GM21367 (cell line): ENCODE measurements around the gene CCND2.

ENCODE experiments used
- ATAC-seq: cut with Tn5 transposase; IDR thresholded peaks from one replicate; pipeline ENCODE4 v1.9.1; 2021; ENCODE audit not compliant: unreplicated experiment

The CCND2 gene

GRCh38 chr12:4275870-4276301 lies 2.3 kb downstream of the CCND2 start:
- no peak for ATAC-seq

- ATAC-seq, result no peak
Measured at GRCh38 chr12:4276524-4277204, 3.1 kb downstream of the CCND2 start.

DNA sequence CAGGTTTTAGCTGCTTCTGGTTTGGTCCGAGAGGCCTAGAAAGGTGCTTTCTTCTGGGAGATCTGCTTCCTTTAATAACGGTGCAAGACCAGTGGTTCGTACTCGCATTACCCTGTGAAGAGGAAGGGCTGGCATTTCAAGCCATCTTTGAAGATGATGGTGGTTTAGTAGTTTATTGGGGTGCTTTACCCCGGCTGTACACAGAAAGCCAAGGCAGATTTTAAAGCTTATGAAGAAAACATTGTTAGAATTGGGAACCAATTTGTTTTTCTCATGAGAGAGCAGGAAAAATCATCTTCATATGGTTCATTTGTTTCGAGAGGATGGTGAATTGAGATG lies 3.6 kb downstream of the CCND2 start:
- no peak for ATAC-seq

DNA sequence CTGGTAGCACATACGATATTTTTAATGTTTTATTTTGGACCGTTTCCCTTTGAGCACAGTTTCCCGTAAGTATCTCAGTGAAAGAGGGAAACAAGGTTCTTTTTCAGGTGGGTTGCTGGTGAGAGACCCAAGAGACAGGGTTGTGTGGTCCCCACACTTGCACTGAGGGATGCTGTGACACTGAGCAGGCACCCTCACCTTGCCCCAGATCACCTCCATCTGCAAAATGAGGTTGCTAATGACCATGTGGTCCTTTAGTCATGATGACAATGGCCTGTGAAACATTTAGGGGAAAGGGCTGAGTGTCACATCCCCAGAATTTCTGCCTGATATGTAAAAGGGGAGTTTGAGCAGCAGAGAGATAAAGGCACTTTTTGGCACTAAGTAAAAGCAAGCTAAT lies 4.3 kb downstream of the CCND2 start:
- no peak for ATAC-seq

DNA sequence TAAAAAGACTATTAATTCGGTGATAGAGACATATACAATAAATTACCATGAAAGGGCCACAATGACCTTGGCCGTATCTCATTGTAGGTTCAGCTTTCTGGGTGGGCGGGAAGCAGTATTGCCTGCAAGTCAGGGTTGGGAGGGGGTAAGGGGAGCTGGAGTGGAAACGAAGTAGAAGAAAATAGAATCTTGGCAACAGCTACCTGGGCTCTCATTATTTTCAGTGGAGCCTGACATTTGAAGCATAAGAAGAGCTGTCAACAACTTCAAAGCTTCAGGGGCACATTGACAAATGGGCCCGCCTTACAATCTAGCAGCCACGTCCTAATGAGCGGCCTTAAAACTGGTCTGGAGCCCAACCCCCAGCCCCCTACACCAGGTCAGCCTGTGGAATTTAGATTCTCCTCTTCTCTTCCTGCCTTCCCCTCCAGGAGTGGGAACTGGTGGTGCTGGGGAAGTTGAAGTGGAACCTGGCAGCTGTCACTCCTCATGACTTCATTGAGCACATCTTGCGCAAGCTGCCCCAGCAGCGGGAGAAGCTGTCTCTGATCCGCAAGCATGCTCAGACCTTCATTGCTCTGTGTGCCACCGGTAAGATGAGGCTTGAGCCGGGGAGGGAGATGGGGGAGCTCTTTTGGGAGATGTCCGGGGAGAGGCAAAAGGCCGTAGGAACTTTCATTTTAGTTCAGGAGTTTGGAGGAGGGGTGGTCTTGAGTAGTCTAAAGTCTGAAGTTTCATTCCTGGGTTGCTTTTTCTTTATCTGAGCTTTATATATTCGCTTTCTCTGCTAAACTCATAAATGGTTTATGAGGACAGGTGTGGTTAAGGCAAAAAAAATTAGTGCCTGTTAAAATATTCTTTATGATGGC lies 5.0 kb downstream of the CCND2 start:
- no peak for ATAC-seq

- ATAC-seq, result no peak
Measured at GRCh38 chr12:4279198-4279690, 5.7 kb downstream of the CCND2 start.

- no peak for ATAC-seq
Measured at GRCh38 chr12:4280351-4281163, 7.0 kb downstream of the CCND2 start.

DNA sequence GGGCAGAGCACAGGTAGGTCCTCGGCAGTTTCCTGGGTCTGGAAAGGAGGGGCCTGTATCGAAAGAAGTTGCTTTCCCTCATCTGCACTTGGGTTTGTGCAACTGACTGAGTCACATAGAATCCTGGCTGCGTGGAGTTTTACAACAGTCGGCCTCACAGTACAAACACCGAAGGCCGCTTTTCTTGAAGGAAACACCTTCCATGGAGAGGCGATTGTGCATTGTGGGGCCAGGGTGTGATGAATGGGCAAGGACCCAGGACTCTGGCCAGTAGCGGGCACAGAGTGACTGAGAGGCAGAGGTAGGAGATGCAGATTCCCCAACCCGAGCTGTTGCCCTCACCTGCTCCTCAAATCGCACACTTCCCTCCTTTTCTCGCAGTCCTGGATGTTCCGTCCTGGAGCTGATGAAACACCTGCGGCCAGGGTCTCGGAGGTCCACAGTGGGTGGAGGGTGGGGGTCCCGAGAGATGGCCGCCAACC lies 7.7 kb downstream of the CCND2 start:
- no peak for ATAC-seq

DNA sequence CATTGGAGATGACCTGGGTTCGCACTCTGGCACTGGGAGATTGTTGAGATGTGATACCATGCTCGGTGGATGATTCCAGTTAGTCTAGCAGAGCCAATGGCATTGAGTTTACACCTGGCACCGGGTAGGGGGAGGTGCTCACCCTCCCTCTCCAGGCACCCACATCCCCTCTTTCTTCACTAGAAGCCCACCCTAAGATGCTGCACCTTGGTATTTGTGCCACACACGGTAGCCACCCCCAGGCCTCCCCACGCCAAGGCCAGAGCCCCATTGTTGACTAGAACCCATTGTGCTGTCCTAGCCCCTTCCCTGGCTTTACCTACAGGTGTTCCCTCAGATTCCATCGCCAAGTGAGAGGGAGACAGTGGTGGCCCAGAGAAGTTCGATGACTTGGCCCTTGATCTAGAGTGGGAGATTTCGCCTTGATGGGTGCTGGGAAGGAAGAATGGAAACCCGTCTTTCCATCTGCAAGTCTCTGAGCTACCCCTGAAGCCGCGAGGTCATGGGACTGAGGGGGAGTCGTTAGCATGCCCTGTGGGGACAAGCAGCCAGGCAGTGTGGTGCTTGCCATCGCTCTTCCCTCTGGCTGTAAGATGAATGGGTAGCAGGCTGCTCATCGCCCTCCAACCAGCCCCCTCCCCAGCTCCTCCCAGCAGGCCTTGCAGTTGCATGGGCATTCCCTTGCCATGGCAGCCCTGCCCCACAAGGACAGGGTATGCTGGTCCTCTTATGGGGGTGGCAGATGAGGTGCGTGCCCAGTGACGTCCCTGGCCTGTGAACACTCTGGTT lies 8.7 kb downstream of the CCND2 start:
- ATAC-seq, result no peak

DNA sequence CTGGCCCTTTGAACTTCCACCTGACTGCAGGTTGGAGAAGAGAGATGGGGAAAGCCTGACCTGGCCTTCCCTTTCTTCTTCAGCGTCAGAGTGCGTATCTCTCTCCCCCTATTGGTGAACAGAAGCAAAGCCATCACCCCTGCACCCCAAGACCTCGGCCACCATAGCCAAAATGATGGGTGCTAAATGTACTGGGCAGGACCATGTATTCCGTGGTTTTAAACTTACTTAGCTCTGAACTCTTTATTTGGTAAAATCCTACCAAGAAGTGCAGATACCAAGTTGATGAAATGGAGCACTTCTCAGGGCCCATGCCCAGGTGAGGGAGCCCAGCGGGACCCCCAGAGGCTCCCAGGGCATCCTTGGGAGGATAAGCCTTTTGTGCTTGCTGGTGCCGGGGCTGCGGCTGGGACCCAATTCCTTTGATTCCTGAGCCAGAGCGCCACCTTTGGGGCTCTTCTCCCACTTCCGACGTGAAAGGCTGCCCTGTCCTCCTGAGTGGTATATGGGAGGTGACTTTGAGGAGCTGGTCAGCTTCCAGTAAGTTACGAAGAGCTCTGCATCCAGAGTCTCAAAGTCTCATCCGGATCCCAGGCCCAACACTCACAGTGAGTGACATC lies 9.4 kb downstream of the CCND2 start:
- ATAC-seq, result no peak

- ATAC-seq, result no peak
Measured at GRCh38 chr12:4283512-4284255, 10.1 kb downstream of the CCND2 start.

- ATAC-seq, result no peak
Measured at GRCh38 chr12:4284306-4284705, 10.7 kb downstream of the CCND2 start.

- ATAC-seq, result no peak
Measured at GRCh38 chr12:4285070-4285469, 11.5 kb downstream of the CCND2 start.

DNA sequence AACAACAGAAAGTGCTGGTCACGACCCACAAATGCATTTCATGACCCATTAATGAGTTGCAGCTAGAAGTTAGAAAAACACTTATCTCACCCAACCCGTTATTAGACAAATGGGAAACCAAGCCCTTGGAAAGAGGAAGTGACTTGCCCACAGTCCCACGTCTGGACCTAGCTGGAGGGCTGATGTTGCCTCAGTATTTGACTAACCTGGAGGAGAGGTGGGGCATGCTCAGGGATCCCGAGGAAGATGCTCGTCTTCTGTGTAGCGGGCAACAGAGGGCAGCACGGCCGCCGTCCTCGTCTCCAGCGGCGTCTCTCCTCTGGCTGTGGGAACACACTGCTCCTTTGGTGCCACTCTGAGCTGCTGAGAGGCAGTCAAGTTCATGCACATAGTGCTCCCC lies 12.7 kb downstream of the CCND2 start:
- no peak for ATAC-seq

DNA sequence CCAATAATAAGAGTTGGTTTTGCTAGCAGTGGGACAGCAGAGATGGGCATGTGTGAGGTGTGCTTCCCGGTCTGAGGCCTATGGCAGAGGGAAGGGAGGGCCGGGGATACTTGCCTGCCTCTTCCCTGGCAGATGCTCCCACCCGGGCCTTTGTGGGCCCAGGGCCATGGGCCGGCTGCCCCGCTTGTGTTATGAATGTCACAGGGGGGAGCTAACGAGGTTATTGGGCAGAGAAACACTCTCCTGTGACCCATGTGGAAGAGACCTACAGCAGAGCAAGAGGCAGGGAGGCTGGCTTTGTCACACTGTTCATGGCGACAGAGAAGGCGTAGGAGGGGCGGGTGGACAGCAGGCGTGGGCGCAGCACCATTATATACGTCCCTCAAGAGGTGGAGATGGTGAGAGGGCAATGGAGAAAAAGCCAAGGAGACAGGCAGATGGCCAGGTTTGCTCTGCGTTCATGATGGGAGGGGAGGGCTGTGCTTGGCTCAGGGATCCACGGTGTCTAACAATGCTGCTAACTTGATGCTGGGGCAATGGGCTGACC lies 13.3 kb downstream of the CCND2 start:
- ATAC-seq, result no peak

DNA sequence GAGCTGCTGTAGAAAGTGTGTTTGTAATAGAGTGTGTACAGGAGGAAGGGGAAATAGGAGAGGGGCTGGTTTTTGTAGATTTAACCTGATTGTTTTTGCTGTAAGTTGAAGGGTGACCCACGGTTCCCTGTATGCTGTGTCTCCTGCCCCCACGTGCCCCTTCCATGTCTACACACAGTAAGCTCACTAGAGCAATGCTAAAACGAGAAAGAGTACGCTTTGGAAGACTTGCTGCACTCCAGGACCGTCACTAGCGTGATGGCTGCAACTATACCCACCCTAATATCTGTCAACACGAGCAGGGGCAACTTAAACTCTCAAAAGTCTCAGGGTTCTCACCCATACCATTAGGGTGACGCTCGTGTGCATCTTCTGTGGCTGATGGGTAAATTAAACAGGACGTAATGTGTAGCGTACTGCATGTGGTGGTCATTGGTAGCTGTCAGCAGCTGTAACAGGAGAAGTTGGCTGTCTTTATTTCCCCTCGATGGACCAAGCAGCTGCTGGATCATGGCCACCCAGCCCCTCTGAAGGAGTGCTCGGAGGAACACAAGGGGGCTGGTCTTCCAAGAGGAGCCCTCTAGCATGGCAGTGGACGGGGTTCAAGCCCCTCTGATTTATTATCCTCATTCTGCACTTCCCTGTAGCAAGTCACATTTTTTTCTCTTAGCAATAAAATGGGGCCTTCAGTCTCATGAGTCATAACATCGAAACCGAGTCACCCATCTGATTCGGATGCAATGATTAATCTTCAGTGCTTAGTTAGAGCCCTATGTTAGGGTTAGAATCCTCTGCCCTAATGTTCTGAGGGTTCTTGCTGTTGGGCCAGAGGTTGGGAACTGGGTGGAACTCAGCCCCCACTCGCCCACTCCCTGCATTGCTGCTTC lies 14.0 kb downstream of the CCND2 start:
- no peak for ATAC-seq

GRCh38 chr12:4288296-4289131 lies 15.0 kb downstream of the CCND2 start:
- ATAC-seq, result no peak
